HEK293 (cell line): ENCODE measurements around the gene BORCS6.
A peak's percentile ranks its signal among the peaks of the same experiment; 100 is the strongest.

Experiments used
- CTCF ChIA-PET: fragments of 350-600 bp; formaldehyde crosslinking; extraction: SDS; loops from one replicate; lab custom pipeline; 2021; ENCODE audit warnings: antibody characterized with exemption; lab: Yijun Ruan, JAX
- POLR2A ChIA-PET: fragments of 300-600 bp; formaldehyde crosslinking; extraction: SDS; loops from one replicate; lab custom pipeline; 2020; ENCODE audit warnings: antibody characterized with exemption, inconsistent platforms; lab: Yijun Ruan, JAX
- H3K27ac ChIP-seq: fragments of 200-500 bp; sonication (Bioruptor generic); 2 replicates; pipeline ENCODE4 v1.5.1; 2014; ENCODE audit warnings: low read depth, low read length, control low read depth, inconsistent platforms; ENCODE audit errors: extremely low read depth
- H3K36me3 ChIP-seq, 2 experiments: fragments of 200-500 bp in 1 of 2; sonication (Bioruptor generic) in 1 of 2; 1 replicate in 1 of 2; 2 replicates in 1 of 2; pipeline ENCODE4 v1.5.1; 2014 to 2017; ENCODE audit warnings: inconsistent platforms in 2 of 2, low read length in 2 of 2; ENCODE audit not compliant: control insufficient read depth in 2 of 2, insufficient read depth in 1 of 2
- H3K4me1 ChIP-seq: fragments of 200-500 bp; sonication (Bioruptor generic); 2 replicates; pipeline ENCODE4 v1.5.1; 2014; ENCODE audit warnings: mild to moderate bottlenecking, low read length, inconsistent platforms; ENCODE audit not compliant: control insufficient read depth, insufficient read depth
- H3K4me3 ChIP-seq: 2 replicates; pipeline ENCODE4 v1.5.1; 2011; ENCODE audit warnings: low read depth, mild to moderate bottlenecking, control low read depth, low read length, moderate library complexity
- H3K9me3 ChIP-seq: fragments of 200-500 bp; sonication (Bioruptor generic); 2 replicates; pipeline ENCODE4 v1.5.1; 2014; ENCODE audit warnings: low read depth, low read length, inconsistent platforms; ENCODE audit not compliant: control insufficient read depth, insufficient read depth
- BCL11A ChIP-seq: fragments of 450-650 bp; formaldehyde crosslinking; IDR thresholded peaks from 2 replicates; pipeline ENCODE4 v1.5.1; 2016; ENCODE audit warnings: low read depth, missing biosample characterization, missing genetic modification characterization
- EGR2 ChIP-seq: fragments of 450-650 bp; formaldehyde crosslinking; IDR thresholded peaks from 2 replicates; pipeline ENCODE4 v1.5.1; 2016; ENCODE audit warnings: low read depth, missing biosample characterization, missing genetic modification characterization
- KLF16 ChIP-seq: fragments of 450-650 bp; formaldehyde crosslinking; IDR thresholded peaks from 2 replicates; pipeline ENCODE4 v1.5.1; 2017; ENCODE audit warnings: missing biosample characterization, missing genetic modification characterization
- MZF1 ChIP-seq: fragments of 450-650 bp; formaldehyde crosslinking; IDR thresholded peaks from 2 replicates; pipeline ENCODE4 v1.5.1; 2017; ENCODE audit warnings: missing biosample characterization, missing genetic modification characterization, borderline replicate concordance
- OSR2 ChIP-seq: fragments of 450-650 bp; formaldehyde crosslinking; IDR thresholded peaks from 2 replicates; pipeline ENCODE4 v1.5.1; 2016; ENCODE audit warnings: missing biosample characterization, missing genetic modification characterization
- SP7 ChIP-seq: fragments of 450-650 bp; formaldehyde crosslinking; IDR thresholded peaks from 2 replicates; pipeline ENCODE4 v1.5.1; 2016; ENCODE audit warnings: missing biosample characterization, missing genetic modification characterization
- TCF7L2 ChIP-seq: IDR thresholded peaks from 2 replicates; pipeline ENCODE4 v1.6.1; 2011; ENCODE audit warnings: low read depth, mild to moderate bottlenecking, inconsistent platforms, low read length, moderate library complexity, borderline replicate concordance
- YY1 ChIP-seq: fragments of 450-650 bp; formaldehyde crosslinking; IDR thresholded peaks from 2 replicates; pipeline ENCODE4 v1.5.1; 2018; ENCODE audit warnings: missing biosample characterization, missing genetic modification characterization
- ZBTB17 ChIP-seq: fragments of 450-650 bp; formaldehyde crosslinking; IDR thresholded peaks from 2 replicates; pipeline ENCODE4 v1.5.1; 2016; ENCODE audit warnings: missing biosample characterization, missing genetic modification characterization
- ZFP3 ChIP-seq: fragments of 450-650 bp; formaldehyde crosslinking; IDR thresholded peaks from 2 replicates; pipeline ENCODE4 v1.5.1; 2016; ENCODE audit warnings: low read depth, missing biosample characterization, missing genetic modification characterization
- ZNF10 ChIP-seq: fragments of 450-650 bp; formaldehyde crosslinking; IDR thresholded peaks from 2 replicates; pipeline ENCODE4 v1.5.1; 2017; ENCODE audit warnings: missing biosample characterization, missing genetic modification characterization
- ZNF184 ChIP-seq: fragments of 450-650 bp; IDR thresholded peaks from 2 replicates; pipeline ENCODE4 v1.5.1; 2018; ENCODE audit warnings: missing biosample characterization, mild to moderate bottlenecking, missing genetic modification characterization
- ZNF214 ChIP-seq: fragments of 450-650 bp; formaldehyde crosslinking; IDR thresholded peaks from 2 replicates; pipeline ENCODE4 v1.5.1; 2017; ENCODE audit warnings: missing biosample characterization, mild to moderate bottlenecking, missing genetic modification characterization, borderline replicate concordance
- ZNF239 ChIP-seq: fragments of 450-650 bp; formaldehyde crosslinking; IDR thresholded peaks from 2 replicates; pipeline ENCODE4 v1.5.1; 2016; ENCODE audit warnings: missing biosample characterization, missing genetic modification characterization
- ZNF324 ChIP-seq: fragments of 450-650 bp; formaldehyde crosslinking; IDR thresholded peaks from 2 replicates; pipeline ENCODE4 v1.5.1; 2016; ENCODE audit warnings: missing biosample characterization, missing genetic modification characterization
- ZNF416 ChIP-seq: fragments of 450-650 bp; formaldehyde crosslinking; IDR thresholded peaks from 2 replicates; pipeline ENCODE4 v1.5.1; 2016; ENCODE audit warnings: missing biosample characterization, missing genetic modification characterization
- ZNF560 ChIP-seq: fragments of 450-650 bp; formaldehyde crosslinking; IDR thresholded peaks from 2 replicates; pipeline ENCODE4 v1.5.1; 2017; ENCODE audit warnings: missing biosample characterization, missing genetic modification characterization, borderline replicate concordance
- ZNF654 ChIP-seq: fragments of 450-650 bp; formaldehyde crosslinking; IDR thresholded peaks from 2 replicates; pipeline ENCODE4 v1.5.1; 2016; ENCODE audit warnings: low read depth, missing biosample characterization, missing genetic modification characterization
- ZNF658 ChIP-seq: fragments of 450-650 bp; formaldehyde crosslinking; IDR thresholded peaks from 2 replicates; pipeline ENCODE4; 2016; ENCODE audit warnings: missing biosample characterization, missing genetic modification characterization
- ZSCAN23 ChIP-seq: fragments of 450-650 bp; formaldehyde crosslinking; IDR thresholded peaks from 2 replicates; pipeline ENCODE4 v1.5.1; 2016; ENCODE audit warnings: missing biosample characterization, missing genetic modification characterization
- TF ChIP-seq, protein P1 (sequence below): fragments of 450-650 bp; formaldehyde crosslinking; IDR thresholded peaks from 2 replicates; pipeline ENCODE4 v1.5.1; 2017; ENCODE audit warnings: missing biosample characterization, missing genetic modification characterization
- TF ChIP-seq, protein P2 (sequence below): fragments of 450-650 bp; formaldehyde crosslinking; IDR thresholded peaks from 2 replicates; pipeline ENCODE4 v1.5.0; 2017; ENCODE audit warnings: missing biosample characterization, missing genetic modification characterization, borderline replicate concordance
- TF ChIP-seq, protein P3 (sequence below): fragments of 450-650 bp; formaldehyde crosslinking; IDR thresholded peaks from 2 replicates; pipeline ENCODE4 v1.5.1; 2016; ENCODE audit warnings: missing biosample characterization, missing genetic modification characterization
- TF ChIP-seq, protein P4 (sequence below): fragments of 450-650 bp; formaldehyde crosslinking; IDR thresholded peaks from 2 replicates; pipeline ENCODE4 v1.5.1; 2016; ENCODE audit warnings: missing biosample characterization, missing genetic modification characterization
- TF ChIP-seq, protein P5 (sequence below): fragments of 450-650 bp; formaldehyde crosslinking; IDR thresholded peaks from 2 replicates; pipeline ENCODE4 v1.5.1; 2016; ENCODE audit warnings: missing biosample characterization, missing genetic modification characterization
- TF ChIP-seq, protein P6 (sequence below): fragments of 450-650 bp; formaldehyde crosslinking; IDR thresholded peaks from 2 replicates; pipeline ENCODE4 v1.5.1; 2016; ENCODE audit warnings: missing biosample characterization, missing genetic modification characterization

Gene BORCS6

DNA sequence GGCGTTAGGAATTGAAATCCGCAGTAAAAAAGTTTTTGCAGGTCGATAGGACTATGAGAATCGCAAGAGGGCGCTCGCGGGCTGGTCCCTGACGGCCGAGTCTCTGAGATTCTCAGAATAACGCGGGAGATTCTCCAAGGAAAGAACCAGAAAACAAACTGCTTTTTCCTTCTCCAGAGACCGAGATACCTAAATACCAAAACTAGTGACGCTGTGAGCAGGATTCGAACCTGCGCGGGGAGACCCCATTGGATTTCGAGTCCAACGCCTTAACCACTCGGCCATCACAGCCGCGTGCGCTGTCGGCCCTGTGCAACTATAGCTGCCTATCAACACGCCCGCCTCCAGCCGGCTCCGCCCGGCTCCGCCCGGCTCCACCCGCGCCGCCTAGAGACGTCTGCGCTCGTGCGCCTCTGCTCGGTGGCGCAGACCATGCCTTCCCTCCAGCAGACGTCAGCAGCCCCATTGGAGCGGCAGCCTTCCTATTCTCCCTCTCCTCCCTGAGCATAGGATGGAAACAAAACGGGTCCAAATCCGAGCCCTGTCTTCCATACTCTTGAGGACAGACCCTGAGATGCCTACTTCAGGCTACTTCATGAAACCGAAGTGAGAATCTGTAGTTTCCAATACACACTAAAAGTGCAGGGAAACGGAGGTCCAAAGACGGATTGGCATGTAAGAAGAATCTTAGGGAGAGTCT is 51.2 kb downstream of the BORCS6 start:
- H3K9me3 ChIP-seq, result no peaks in the 10 kb centered on the region
- H3K4me1 ChIP-seq, result 0 out of 2 replicates have a peak, but pooled peaks cover 4% of the 10 kb centered on the region
- ChIA-PET POLR2A (interaction anchor here (0.6 to 4.5 kb wide), 13 partner anchors 12 to 83 kb away, joined by 3 to 31 read pairs (median 5); partner anchors contain the start of genes AURKB, BORCS6 and HES7), CTCF (interaction anchor here (0.7 to 7.1 kb wide), 16 partner anchors 11 to 368 kb away, joined by 3 to 91 read pairs (median 6); partner anchors contain the start of genes ALOXE3, HES7 and PER1)
- peak overlapping the region; percentile 48 for H3K27ac ChIP-seq
- H3K4me3 ChIP-seq, result peak overlapping the region; percentile 71
- peaks cover 0 to 33% of the 10 kb centered on the region in 2 experiments; a peak in 1 of 3 replicates for H3K36me3 ChIP-seq
- peak; percentile 90 for TF ChIP-seq KLF16 (tag by site-specific recombination)
- TF ChIP-seq, protein P1, sequence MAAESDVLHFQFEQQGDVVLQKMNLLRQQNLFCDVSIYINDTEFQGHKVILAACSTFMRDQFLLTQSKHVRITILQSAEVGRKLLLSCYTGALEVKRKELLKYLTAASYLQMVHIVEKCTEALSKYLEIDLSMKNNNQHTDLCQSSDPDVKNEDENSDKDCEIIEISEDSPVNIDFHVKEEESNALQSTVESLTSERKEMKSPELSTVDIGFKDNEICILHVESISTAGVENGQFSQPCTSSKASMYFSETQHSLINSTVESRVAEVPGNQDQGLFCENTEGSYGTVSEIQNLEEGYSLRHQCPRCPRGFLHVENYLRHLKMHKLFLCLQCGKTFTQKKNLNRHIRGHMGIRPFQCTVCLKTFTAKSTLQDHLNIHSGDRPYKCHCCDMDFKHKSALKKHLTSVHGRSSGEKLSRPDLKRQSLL, result peak; percentile 100
- TF ChIP-seq, protein P2, sequence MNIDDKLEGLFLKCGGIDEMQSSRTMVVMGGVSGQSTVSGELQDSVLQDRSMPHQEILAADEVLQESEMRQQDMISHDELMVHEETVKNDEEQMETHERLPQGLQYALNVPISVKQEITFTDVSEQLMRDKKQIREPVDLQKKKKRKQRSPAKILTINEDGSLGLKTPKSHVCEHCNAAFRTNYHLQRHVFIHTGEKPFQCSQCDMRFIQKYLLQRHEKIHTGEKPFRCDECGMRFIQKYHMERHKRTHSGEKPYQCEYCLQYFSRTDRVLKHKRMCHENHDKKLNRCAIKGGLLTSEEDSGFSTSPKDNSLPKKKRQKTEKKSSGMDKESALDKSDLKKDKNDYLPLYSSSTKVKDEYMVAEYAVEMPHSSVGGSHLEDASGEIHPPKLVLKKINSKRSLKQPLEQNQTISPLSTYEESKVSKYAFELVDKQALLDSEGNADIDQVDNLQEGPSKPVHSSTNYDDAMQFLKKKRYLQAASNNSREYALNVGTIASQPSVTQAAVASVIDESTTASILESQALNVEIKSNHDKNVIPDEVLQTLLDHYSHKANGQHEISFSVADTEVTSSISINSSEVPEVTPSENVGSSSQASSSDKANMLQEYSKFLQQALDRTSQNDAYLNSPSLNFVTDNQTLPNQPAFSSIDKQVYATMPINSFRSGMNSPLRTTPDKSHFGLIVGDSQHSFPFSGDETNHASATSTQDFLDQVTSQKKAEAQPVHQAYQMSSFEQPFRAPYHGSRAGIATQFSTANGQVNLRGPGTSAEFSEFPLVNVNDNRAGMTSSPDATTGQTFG (tag by site-specific recombination), result no peak
- TF ChIP-seq SP7 (tag by site-specific recombination), result peak; percentile 86
- TF ChIP-seq ZNF654 (tag by site-specific recombination), result peak; percentile 88
- no peak; the same call in 1 of the 2 replicates for TF ChIP-seq ZSCAN23 (tag by site-specific recombination)
- TF ChIP-seq, protein P3, sequence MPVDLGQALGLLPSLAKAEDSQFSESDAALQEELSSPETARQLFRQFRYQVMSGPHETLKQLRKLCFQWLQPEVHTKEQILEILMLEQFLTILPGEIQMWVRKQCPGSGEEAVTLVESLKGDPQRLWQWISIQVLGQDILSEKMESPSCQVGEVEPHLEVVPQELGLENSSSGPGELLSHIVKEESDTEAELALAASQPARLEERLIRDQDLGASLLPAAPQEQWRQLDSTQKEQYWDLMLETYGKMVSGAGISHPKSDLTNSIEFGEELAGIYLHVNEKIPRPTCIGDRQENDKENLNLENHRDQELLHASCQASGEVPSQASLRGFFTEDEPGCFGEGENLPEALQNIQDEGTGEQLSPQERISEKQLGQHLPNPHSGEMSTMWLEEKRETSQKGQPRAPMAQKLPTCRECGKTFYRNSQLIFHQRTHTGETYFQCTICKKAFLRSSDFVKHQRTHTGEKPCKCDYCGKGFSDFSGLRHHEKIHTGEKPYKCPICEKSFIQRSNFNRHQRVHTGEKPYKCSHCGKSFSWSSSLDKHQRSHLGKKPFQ (tag by site-specific recombination), result peak; percentile 79
- peak; percentile 98 for TF ChIP-seq ZBTB17
- TF ChIP-seq, protein P4, sequence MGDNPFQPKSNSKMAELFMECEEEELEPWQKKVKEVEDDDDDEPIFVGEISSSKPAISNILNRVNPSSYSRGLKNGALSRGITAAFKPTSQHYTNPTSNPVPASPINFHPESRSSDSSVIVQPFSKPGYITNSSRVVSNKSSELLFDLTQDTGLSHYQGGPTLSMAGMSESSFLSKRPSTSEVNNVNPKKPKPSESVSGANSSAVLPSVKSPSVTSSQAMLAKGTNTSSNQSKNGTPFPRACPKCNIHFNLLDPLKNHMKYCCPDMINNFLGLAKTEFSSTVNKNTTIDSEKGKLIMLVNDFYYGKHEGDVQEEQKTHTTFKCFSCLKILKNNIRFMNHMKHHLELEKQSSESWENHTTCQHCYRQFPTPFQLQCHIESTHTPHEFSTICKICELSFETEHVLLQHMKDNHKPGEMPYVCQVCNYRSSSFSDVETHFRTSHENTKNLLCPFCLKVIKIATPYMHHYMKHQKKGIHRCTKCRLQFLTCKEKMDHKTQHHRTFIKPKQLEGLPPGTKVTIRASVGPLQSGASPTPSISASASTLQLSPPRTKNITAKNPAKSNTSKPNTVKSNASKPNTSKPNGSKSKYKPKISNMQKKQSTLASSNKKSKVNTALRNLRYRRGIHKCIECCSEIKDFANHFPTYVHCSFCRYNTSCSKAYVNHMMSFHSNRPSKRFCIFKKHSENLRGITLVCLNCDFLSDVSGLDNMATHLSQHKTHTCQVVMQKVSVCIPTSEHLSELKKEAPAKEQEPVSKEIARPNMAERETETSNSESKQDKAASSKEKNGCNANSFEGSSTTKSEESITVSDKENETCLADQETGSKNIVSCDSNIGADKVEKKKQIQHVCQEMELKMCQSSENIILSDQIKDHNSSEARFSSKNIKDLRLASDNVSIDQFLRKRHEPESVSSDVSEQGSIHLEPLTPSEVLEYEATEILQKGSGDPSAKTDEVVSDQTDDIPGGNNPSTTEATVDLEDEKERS (tag by site-specific recombination), result 0 out of 2 replicates have a peak, but pooled peaks have one; percentile 61
- TF ChIP-seq ZNF416 (tag by site-specific recombination), result no peak
- 0 out of 2 replicates have a peak, but pooled peaks have one; percentile 64 for TF ChIP-seq ZNF10 (tag by site-specific recombination)
- TF ChIP-seq ZNF324, result peak; percentile 87
- no peak for TF ChIP-seq TCF7L2
- TF ChIP-seq ZNF658 (tag by site-specific recombination), result no peak
- peak; percentile 76 for TF ChIP-seq EGR2 (tag by site-specific recombination)
- TF ChIP-seq MZF1 (tag by site-specific recombination), result no peak
- TF ChIP-seq ZNF239, result no peak
- TF ChIP-seq OSR2 (tag by site-specific recombination), result no peak
- peak; percentile 84 for TF ChIP-seq ZNF184 (tag by site-specific recombination)
- TF ChIP-seq BCL11A (tag by site-specific recombination), result 0 out of 2 replicates have a peak, but pooled peaks have one; percentile 40
- TF ChIP-seq ZFP3, result no peak
- TF ChIP-seq, protein P5, sequence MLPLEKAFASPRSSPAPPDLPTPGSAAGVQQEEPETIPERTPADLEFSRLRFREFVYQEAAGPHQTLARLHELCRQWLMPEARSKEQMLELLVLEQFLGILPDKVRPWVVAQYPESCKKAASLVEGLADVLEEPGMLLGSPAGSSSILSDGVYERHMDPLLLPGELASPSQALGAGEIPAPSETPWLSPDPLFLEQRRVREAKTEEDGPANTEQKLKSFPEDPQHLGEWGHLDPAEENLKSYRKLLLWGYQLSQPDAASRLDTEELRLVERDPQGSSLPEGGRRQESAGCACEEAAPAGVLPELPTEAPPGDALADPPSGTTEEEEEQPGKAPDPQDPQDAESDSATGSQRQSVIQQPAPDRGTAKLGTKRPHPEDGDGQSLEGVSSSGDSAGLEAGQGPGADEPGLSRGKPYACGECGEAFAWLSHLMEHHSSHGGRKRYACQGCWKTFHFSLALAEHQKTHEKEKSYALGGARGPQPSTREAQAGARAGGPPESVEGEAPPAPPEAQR, result no peak; the same call in 1 of the 2 replicates
- TF ChIP-seq YY1 (tag by site-specific recombination), result peak; percentile 68
- TF ChIP-seq ZNF214, result no peak
- TF ChIP-seq ZNF560, result no peak
- TF ChIP-seq, protein P6, sequence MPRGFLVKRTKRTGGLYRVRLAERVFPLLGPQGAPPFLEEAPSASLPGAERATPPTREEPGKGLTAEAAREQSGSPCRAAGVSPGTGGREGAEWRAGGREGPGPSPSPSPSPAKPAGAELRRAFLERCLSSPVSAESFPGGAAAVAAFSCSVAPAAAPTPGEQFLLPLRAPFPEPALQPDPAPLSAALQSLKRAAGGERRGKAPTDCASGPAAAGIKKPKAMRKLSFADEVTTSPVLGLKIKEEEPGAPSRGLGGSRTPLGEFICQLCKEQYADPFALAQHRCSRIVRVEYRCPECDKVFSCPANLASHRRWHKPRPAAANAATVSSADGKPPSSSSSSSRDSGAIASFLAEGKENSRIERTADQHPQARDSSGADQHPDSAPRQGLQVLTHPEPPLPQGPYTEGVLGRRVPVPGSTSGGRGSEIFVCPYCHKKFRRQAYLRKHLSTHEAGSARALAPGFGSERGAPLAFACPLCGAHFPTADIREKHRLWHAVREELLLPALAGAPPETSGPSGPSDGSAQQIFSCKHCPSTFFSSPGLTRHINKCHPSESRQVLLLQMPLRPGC (tag by site-specific recombination), result peak; percentile 82
